B cell (primary cell): ENCODE data around the gene GALNT11. TPM values are rescaled to one million over a fixed set of nuclear protein-coding genes. Genes with fewer than 3 reads are reported as not detected.

Source experiments
- ATAC-seq: fragments of 200-7000 bp; cut with Tn5 transposase; one replicate; pipeline ENCODE4 v1.10.0; 2021; ENCODE audit warnings: low read depth, mild to moderate bottlenecking, moderate number of reproducible peaks, moderate library complexity
- CTCF ChIA-PET: fragments of 350-600 bp; sonication (Branson Sonifier 250); formaldehyde crosslinking; loops from one replicate; lab custom pipeline; 2021; ENCODE audit warnings: antibody characterized with exemption, inconsistent platforms; lab: Charles Lee
- POLR2A ChIA-PET: fragments of 350-600 bp; sonication (Branson Sonifier 250); formaldehyde crosslinking; loops from one replicate; lab custom pipeline; 2021; ENCODE audit warnings: antibody characterized with exemption; lab: Charles Lee
- DNase-seq: peaks from one replicate; pipeline ENCODE4 v3.0.0; 2013
- H2AFZ ChIP-seq: 2 replicates; pipeline ENCODE4 v1.6.1; 2012; ENCODE audit warnings: mild to moderate bottlenecking, low read depth, low read length; ENCODE audit not compliant: insufficient read depth, poor library complexity, severe bottlenecking
- H3K27ac ChIP-seq, 2 donors: 1 replicate in 1 of 2; 2 replicates in 1 of 2; pipeline ENCODE4 v1.5.1; 2012 to 2013; ENCODE audit warnings: low read length in 2 of 2, mild to moderate bottlenecking in 2 of 2, moderate library complexity in 1 of 2
- H3K27me3 ChIP-seq, 4 experiments: fragments of 200-600 bp in 1 of 4; sonication (generic) in 1 of 4; replicated peaks in 1 of 4; 1 replicate in 2 of 4; 2 replicates in 2 of 4; pipeline versions ENCODE4 v1.6.1 to v1.7.0; 2013 to 2016; ENCODE audit warnings: low read length in 3 of 4, mild to moderate bottlenecking in 2 of 4, mixed read lengths in 1 of 4, moderate library complexity in 1 of 4; ENCODE audit not compliant: insufficient read depth in 4 of 4, control insufficient read depth in 3 of 4; ENCODE audit errors: control extremely low read depth in 1 of 4
- H3K36me3 ChIP-seq, 2 experiments: replicated peaks in 1 of 2; 1 replicate in 1 of 2; 2 replicates in 1 of 2; pipeline versions ENCODE4 v1.6.1 to v1.7.1; 2013; ENCODE audit warnings: low read length in 1 of 2; ENCODE audit not compliant: insufficient read depth in 2 of 2, control insufficient read depth in 1 of 2; ENCODE audit errors: control extremely low read depth in 1 of 2, extremely low read depth in 1 of 2
- H3K4me1 ChIP-seq, 2 donors: fragments of 200-600 bp in 1 of 2; sonication (generic) in 1 of 2; 1 replicate in 1 of 2; 2 replicates in 1 of 2; pipeline versions ENCODE4 v1.5.1 to v1.6.1; 2013 to 2017; ENCODE audit warnings: low read length in 2 of 2; ENCODE audit not compliant: control insufficient read depth in 2 of 2, insufficient read depth in 2 of 2
- H3K4me2 ChIP-seq: replicated peaks from 2 replicates; pipeline ENCODE3; 2012; ENCODE audit warnings: mild to moderate bottlenecking, low read depth, low read length; ENCODE audit not compliant: poor library complexity, severe bottlenecking
- H3K4me3 ChIP-seq, 5 experiments: fragments of 200-600 bp in 1 of 5; sonication (generic) in 1 of 5; 1 replicate in 3 of 5; 2 replicates in 2 of 5; pipeline versions ENCODE4 v1.5.1 to v1.7.0; 2011 to 2016; ENCODE audit warnings: low read length in 4 of 5, mild to moderate bottlenecking in 4 of 5, low read depth in 2 of 5, control low read depth in 1 of 5, moderate library complexity in 1 of 5; ENCODE audit not compliant: insufficient read depth in 1 of 5; ENCODE audit errors: control extremely low read depth in 1 of 5, extremely low read depth in 1 of 5
- H3K79me2 ChIP-seq: fragments of 200-600 bp; sonication (generic); one replicate; pipeline ENCODE4 v1.6.0; 2016; ENCODE audit warnings: low read length; ENCODE audit not compliant: control insufficient read depth, insufficient read depth
- H3K9ac ChIP-seq: fragments of 200-600 bp; sonication (generic); 2 replicates; pipeline ENCODE4 v1.6.1; 2017; ENCODE audit warnings: mild to moderate bottlenecking, low read length, moderate library complexity
- H3K9me3 ChIP-seq, 3 donors: one replicate each; pipeline versions ENCODE4 v1.6.1 to v1.7.1; 2013; ENCODE audit warnings: low read length in 2 of 3; ENCODE audit not compliant: control insufficient read depth in 2 of 3, insufficient read depth in 1 of 3; ENCODE audit errors: control extremely low read depth in 1 of 3
- H4K20me1 ChIP-seq: 2 replicates; pipeline ENCODE4 v1.6.0; 2012; ENCODE audit warnings: mild to moderate bottlenecking, low read length; ENCODE audit not compliant: insufficient read depth, control insufficient read depth, poor library complexity, severe bottlenecking
- H3K27ac Mint-ChIP-seq: one replicate; pipeline ENCODE4 v1.8.0; 2021; ENCODE audit warnings: mixed read lengths
- H3K27me3 Mint-ChIP-seq: one replicate; pipeline ENCODE4 v1.8.0; 2021; ENCODE audit warnings: mixed read lengths
- H3K4me1 Mint-ChIP-seq: one replicate; pipeline ENCODE4 v1.8.0; 2021; ENCODE audit warnings: mixed read lengths
- H3K4me3 Mint-ChIP-seq: one replicate; pipeline ENCODE4 v1.8.0; 2021; ENCODE audit warnings: mixed read lengths
- H3K9me3 Mint-ChIP-seq: one replicate; pipeline ENCODE4 v1.8.0; 2022; ENCODE audit warnings: mixed read lengths; ENCODE audit not compliant: insufficient read depth
- EZH2 ChIP-seq: IDR thresholded peaks from 2 replicates; pipeline ENCODE4 v1.6.1; 2012; ENCODE audit warnings: borderline replicate concordance, low read depth, mild to moderate bottlenecking, moderate library complexity, low read length; ENCODE audit not compliant: insufficient read depth, poor library complexity, severe bottlenecking
- WGBS: methylation state at CpG from one replicate; pipeline ENCODE4 v1.1.5; 2013; ENCODE audit warnings: missing lambda C conversion rate; ENCODE audit not compliant: insufficient coverage; 5-methylcytosine and 5-hydroxymethylcytosine counted together
- intact Hi-C: fragments of 100-400 bp; cut with micrococcal nuclease; formaldehyde crosslinking; loops from one replicate; pipeline ENCODE4 v1.10.0; 2022
- polyA plus RNA-seq: library from polyadenylated mRNA; depleted of rRNA; stranded (reverse); fragments of >200 nt; gene quantifications from 2 replicates; pipeline ENCODE4 v1.2.3, GENCODE V29; 2012
- total RNA-seq, 2 donors: library from RNA; stranded (reverse); fragments of 120-200 nt in 1 of 2; gene quantifications; 1 replicate in 1 of 2; 2 replicates in 1 of 2; pipeline versions ENCODE4 v1.2.3 to v1.2.4, GENCODE V29; 2013 to 2022
- TF ChIP-seq, protein P1 (sequence below): fragments of 200-600 bp; IDR thresholded peaks from one replicate; pipeline ENCODE4 v1.8.0; 2022; ENCODE audit warnings: antibody characterized with exemption, mild to moderate bottlenecking

Gene GALNT11
- total and polyA plus RNA-seq, 2 donors (not counting 1 experiment from before 2014, with no cell fraction given), result 13.8 to 14.5 TPM

- no peak for TF ChIP-seq EZH2
- TF ChIP-seq, protein P1, sequence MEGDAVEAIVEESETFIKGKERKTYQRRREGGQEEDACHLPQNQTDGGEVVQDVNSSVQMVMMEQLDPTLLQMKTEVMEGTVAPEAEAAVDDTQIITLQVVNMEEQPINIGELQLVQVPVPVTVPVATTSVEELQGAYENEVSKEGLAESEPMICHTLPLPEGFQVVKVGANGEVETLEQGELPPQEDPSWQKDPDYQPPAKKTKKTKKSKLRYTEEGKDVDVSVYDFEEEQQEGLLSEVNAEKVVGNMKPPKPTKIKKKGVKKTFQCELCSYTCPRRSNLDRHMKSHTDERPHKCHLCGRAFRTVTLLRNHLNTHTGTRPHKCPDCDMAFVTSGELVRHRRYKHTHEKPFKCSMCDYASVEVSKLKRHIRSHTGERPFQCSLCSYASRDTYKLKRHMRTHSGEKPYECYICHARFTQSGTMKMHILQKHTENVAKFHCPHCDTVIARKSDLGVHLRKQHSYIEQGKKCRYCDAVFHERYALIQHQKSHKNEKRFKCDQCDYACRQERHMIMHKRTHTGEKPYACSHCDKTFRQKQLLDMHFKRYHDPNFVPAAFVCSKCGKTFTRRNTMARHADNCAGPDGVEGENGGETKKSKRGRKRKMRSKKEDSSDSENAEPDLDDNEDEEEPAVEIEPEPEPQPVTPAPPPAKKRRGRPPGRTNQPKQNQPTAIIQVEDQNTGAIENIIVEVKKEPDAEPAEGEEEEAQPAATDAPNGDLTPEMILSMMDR, result no peak
- H3K27me3 Mint-ChIP-seq, result peaks cover 29% of the 10 kb centered on the region
- no CpG with 5 or more reads among the region's 4 CpGs for WGBS
Measured at GRCh38 chr7:152013974-152014373, 11.5 kb upstream of the GALNT11 start.

GRCh38 chr7:152014722-152015121 lies 10.8 kb upstream of the GALNT11 start:
- CTCF ChIA-PET, result no interaction called here
- H3K4me3 Mint-ChIP-seq, result no peak overlapping the region
- H3K9ac ChIP-seq, result no peak overlapping the region
- H3K36me3 ChIP-seq, result no peaks in the 10 kb centered on the region
- H3K4me2 ChIP-seq, result no peak overlapping the region
- H3K79me2 ChIP-seq, result no peaks in the 10 kb centered on the region
- H3K9me3 Mint-ChIP-seq, result peaks cover 2% of the 10 kb centered on the region
- TF ChIP-seq, protein P1, result no peak
- TF ChIP-seq EZH2, result no peak
- no peaks in the 10 kb centered on the region for H4K20me1 ChIP-seq
- H3K27ac Mint-ChIP-seq, result no peak overlapping the region
- POLR2A ChIA-PET, result no interaction called here
- intact Hi-C loops, result no loop called here
- peaks cover 0 to 2% (median 0%) of the 10 kb centered on the region in 4 experiments for H3K27me3 ChIP-seq
- WGBS, result no CpG with 5 or more reads among the region's 5 CpGs
- H3K9me3 ChIP-seq, result no peaks in the 10 kb centered on the region
- H2AFZ ChIP-seq, result no peak overlapping the region
- H3K4me1 ChIP-seq, result no peaks in the 10 kb centered on the region
- ATAC-seq, result no peak
- H3K4me3 ChIP-seq, result no peak overlapping the region
- H3K4me1 Mint-ChIP-seq, result no peaks in the 10 kb centered on the region
- peaks cover 23% of the 10 kb centered on the region for H3K27me3 Mint-ChIP-seq
- DNase-seq, result no peak
- no peak overlapping the region for H3K27ac ChIP-seq

More at GRCh38 chr7:152013974-152014373, 11.5 kb upstream of the GALNT11 start:
- H3K4me1 ChIP-seq, result no peaks in the 10 kb centered on the region
- no peak overlapping the region for H3K4me2 ChIP-seq
- peaks cover 2% of the 10 kb centered on the region for H3K9me3 Mint-ChIP-seq
- no peak overlapping the region for H3K27ac Mint-ChIP-seq
- intact Hi-C loops, result no loop called here
- H3K4me3 Mint-ChIP-seq, result no peak overlapping the region
- H3K4me1 Mint-ChIP-seq, result no peaks in the 10 kb centered on the region
- H3K79me2 ChIP-seq, result no peaks in the 10 kb centered on the region
- peaks cover 0 to 2% (median 0%) of the 10 kb centered on the region in 4 experiments for H3K27me3 ChIP-seq
- no peak for ATAC-seq
- no peak overlapping the region for H3K4me3 ChIP-seq
- H3K27ac ChIP-seq, result no peak overlapping the region
- H3K9ac ChIP-seq, result no peak overlapping the region
- POLR2A ChIA-PET, result no interaction called here
- DNase-seq, result no peak
- H4K20me1 ChIP-seq, result no peaks in the 10 kb centered on the region
- H3K36me3 ChIP-seq, result no peaks in the 10 kb centered on the region
- H2AFZ ChIP-seq, result no peak overlapping the region
- CTCF ChIA-PET, result no interaction called here
- no peaks in the 10 kb centered on the region for H3K9me3 ChIP-seq
